ENCODE measurements around the gene PRELID3B. TPM values are rescaled to one million over a fixed set of nuclear protein-coding genes. Genes with fewer than 3 reads are reported as not detected.
A peak's percentile ranks its signal among the peaks of the same experiment; 100 is the strongest.

PRELID3B gene
- total and polyA plus RNA-seq, 2 of the 8 experiments (the other 6 are each of a cell fraction or from before 2014, with no cell fraction given) = 8.1 to 50.5 TPM

DNA sequence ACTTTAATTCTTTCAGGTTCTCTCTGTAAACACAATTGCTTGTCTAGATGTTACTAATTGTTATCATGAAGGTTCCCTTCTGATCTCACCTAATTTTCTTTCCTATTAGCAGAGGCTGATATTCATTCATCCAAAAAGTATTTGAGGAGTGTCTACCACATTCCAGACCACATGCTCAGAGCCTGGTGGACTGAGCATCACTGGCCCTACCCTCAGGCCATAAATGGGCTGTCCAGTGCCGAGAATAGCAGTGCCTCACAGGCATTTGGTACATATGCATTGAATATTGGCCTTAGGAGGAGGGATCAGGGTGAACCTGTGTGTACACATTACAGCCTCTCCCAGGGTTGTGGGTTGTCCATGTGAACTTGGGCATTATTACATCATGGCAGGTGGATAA is 40.4 kb upstream of the PRELID3B start:
- Histone ChIP-seq H3K9me3 (ENCODE audit: insufficient read depth in 2 of 2, low read depth in 1 of 2, low read length in 1 of 2) (no peaks in the 10 kb centered on the region), H3K23me2 (ENCODE audit: low read depth, low read length) (no peaks in the 10 kb centered on the region), H3K4me3 (ENCODE audit: extremely low read depth in 1 of 4, insufficient read depth in 2 of 4, low read depth in 3 of 4, low read length in 4 of 4) (no peak overlapping the region), H4K8ac (ENCODE audit: extremely low read depth, insufficient read depth, low read length) (no peak overlapping the region), H3K79me2 (ENCODE audit: control insufficient read depth in 1 of 2, insufficient read depth in 2 of 2, low read length in 2 of 2) (no peaks in the 10 kb centered on the region), H4K5ac (ENCODE audit: insufficient read length, low read depth, low read length) (no peak overlapping the region), H3K27me3 (replicated peaks in 1 of 4; ENCODE audit: control insufficient read depth in 3 of 4, extremely low read depth in 1 of 4, insufficient read depth in 3 of 4, low read length in 3 of 4) (0 out of 7 replicates have a peak, but pooled peaks cover 0 to 2% (median 0%) of the 10 kb centered on the region in 4 experiments), H3K27ac (ENCODE audit: low read depth, low read length) (no peak overlapping the region), H3K56ac (replicated peaks; ENCODE audit: insufficient read length, low read depth, low read length) (no peak overlapping the region), H2AFZ (ENCODE audit: low read length) (no peak overlapping the region), H3K18ac (ENCODE audit: extremely low read depth, low read length) (no peak overlapping the region), H3K36me3 (ENCODE audit: control insufficient read depth in 2 of 4, insufficient read depth in 4 of 4, low read length in 3 of 4) (no peaks in the 10 kb centered on the region), H4K20me1 (replicated peaks in 1 of 2; ENCODE audit: control insufficient read depth in 1 of 2, insufficient read depth in 2 of 2, low read length in 2 of 2) (no peaks in the 10 kb centered on the region), H3K4me2 (ENCODE audit: insufficient read depth in 1 of 2, low read depth in 2 of 2, low read length in 2 of 2) (no peak overlapping the region), H2BK15ac (ENCODE audit: low read length) (no peak overlapping the region), H2BK5ac (ENCODE audit: low read depth, low read length) (peak overlapping the region; percentile 45; the same call in 1 of the 2 replicates), H3K14ac (ENCODE audit: insufficient read length) (no peak overlapping the region), H2BK12ac (ENCODE audit: low read depth, low read length) (no peak overlapping the region), H3K23ac (ENCODE audit: insufficient read length) (no peak overlapping the region), H2AK5ac (ENCODE audit: low read depth, low read length) (no peak overlapping the region), H2BK20ac (ENCODE audit: low read length) (no peak overlapping the region), H4K91ac (replicated peaks; ENCODE audit: insufficient read length, low read length) (no peak overlapping the region), H3K4ac (replicated peaks; ENCODE audit: insufficient read length, low read depth, low read length) (no peak overlapping the region), H3K79me1 (ENCODE audit: low read depth, low read length) (no peaks in the 10 kb centered on the region), H2BK120ac (replicated peaks; ENCODE audit: low read depth, low read length) (no peak overlapping the region), H3K4me1 (replicated peaks in 1 of 4; ENCODE audit: control insufficient read depth in 3 of 4, insufficient read depth in 4 of 4, low read length in 3 of 4) (no peaks in the 10 kb centered on the region), H3K9ac (replicated peaks in 1 of 4; ENCODE audit: extremely low read depth in 1 of 4, low read depth in 3 of 4, low read length in 3 of 4) (no peak overlapping the region)
- FAIRE-seq = no peak
- CTCF ChIA-PET (ENCODE audit: partially characterized antibody) = interaction anchor here (0.8 to 1.8 kb wide), 12 partner anchors 9 to 373 kb away, joined by 3 to 9 read pairs (median 4); no protein-coding TSS in a partner anchor
- 95% methylated on average over 1 of the region's 1 CpG; no CpG with 5 or more reads in 1 of the 2 experiments for WGBS, 2 experiments (ENCODE audit: extremely low coverage in 1 of 2, insufficient coverage in 1 of 2, insufficient read length in 1 of 2, insufficient replicate concordance in 2 of 2, low coverage in 1 of 2, low lambda C conversion rate in 2 of 2, missing lambda C conversion rate in 1 of 2)
- no peak for DNase-seq (ENCODE audit: low read depth in 1 of 2, low spot score in 2 of 2)
- POLR2A ChIA-PET (ENCODE audit: partially characterized antibody) = no interaction called here
- no peak for TF ChIP-seq SIRT6 (IDR thresholded peaks at IDR 0.05; ENCODE audit: low read length)
- no peak for TF ChIP-seq TAF7 (optimal IDR thresholded peaks at IDR 0.05; ENCODE audit: borderline replicate concordance, low read depth, low read length)
- TF ChIP-seq YY1 (IDR thresholded peaks at IDR 0.05; ENCODE audit: low read depth, low read length) = no peak
- TF ChIP-seq ZNF274 (IDR thresholded peaks at IDR 0.05; ENCODE audit: borderline replicate concordance, extremely low read depth, low read length) = no peak
- TF ChIP-seq CEBPB (IDR thresholded peaks at IDR 0.05; ENCODE audit: low read depth, low read length) = no peak
- TF ChIP-seq JUN (IDR thresholded peaks at IDR 0.05; ENCODE audit: low read depth, low read length) = no peak
- no peak for TF ChIP-seq GTF2F1 (IDR thresholded peaks at IDR 0.05; ENCODE audit: borderline replicate concordance, low read depth, low read length)
- TF ChIP-seq PHF8 (conservative IDR thresholded peaks at IDR 0.05; ENCODE audit: low read depth, low read length) = no peak
- TF ChIP-seq, protein P1, sequence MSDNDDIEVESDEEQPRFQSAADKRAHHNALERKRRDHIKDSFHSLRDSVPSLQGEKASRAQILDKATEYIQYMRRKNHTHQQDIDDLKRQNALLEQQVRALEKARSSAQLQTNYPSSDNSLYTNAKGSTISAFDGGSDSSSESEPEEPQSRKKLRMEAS (IDR thresholded peaks at IDR 0.05) = no peak
- TF ChIP-seq, protein P2, sequence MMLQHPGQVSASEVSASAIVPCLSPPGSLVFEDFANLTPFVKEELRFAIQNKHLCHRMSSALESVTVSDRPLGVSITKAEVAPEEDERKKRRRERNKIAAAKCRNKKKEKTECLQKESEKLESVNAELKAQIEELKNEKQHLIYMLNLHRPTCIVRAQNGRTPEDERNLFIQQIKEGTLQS (IDR thresholded peaks at IDR 0.05; ENCODE audit: insufficient read depth, low read depth, low read length) = no peak
- no peak for TF ChIP-seq SP1 (IDR thresholded peaks at IDR 0.05; ENCODE audit: low read depth, low read length)
- no peak for TF ChIP-seq HDAC2 (IDR thresholded peaks at IDR 0.05; ENCODE audit: borderline replicate concordance in 1 of 2, low read depth in 2 of 2, low read length in 2 of 2)
- TF ChIP-seq EGR1 (IDR thresholded peaks at IDR 0.05; ENCODE audit: borderline replicate concordance, low read depth, low read length) = no peak
- no peak for TF ChIP-seq SAP30 (IDR thresholded peaks at IDR 0.05; ENCODE audit: insufficient read depth, insufficient replicate concordance, low read length)
